ENCODE data around the gene ADGRG6.

DNA sequence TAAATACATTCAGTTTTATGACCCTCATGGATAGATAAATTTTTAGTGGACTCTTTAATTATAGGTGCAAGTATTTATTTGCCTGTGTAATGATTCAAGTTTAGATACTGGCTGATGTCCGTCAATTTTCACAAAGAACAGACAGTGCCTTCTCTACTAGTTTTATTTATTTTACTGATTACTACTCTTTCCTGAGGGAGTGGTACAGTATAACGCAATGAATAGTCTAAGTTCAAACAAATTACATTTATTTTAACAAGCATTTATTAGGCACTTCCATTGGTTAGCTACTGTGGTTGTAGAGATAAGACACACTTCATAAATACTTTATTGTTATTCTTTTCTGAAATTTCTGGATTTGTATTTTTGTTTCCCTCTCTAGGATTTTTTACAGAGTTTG is 74.3 kb downstream of the ADGRG6 start:
- TF ChIP-seq, protein P1, sequence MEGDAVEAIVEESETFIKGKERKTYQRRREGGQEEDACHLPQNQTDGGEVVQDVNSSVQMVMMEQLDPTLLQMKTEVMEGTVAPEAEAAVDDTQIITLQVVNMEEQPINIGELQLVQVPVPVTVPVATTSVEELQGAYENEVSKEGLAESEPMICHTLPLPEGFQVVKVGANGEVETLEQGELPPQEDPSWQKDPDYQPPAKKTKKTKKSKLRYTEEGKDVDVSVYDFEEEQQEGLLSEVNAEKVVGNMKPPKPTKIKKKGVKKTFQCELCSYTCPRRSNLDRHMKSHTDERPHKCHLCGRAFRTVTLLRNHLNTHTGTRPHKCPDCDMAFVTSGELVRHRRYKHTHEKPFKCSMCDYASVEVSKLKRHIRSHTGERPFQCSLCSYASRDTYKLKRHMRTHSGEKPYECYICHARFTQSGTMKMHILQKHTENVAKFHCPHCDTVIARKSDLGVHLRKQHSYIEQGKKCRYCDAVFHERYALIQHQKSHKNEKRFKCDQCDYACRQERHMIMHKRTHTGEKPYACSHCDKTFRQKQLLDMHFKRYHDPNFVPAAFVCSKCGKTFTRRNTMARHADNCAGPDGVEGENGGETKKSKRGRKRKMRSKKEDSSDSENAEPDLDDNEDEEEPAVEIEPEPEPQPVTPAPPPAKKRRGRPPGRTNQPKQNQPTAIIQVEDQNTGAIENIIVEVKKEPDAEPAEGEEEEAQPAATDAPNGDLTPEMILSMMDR (conservative IDR thresholded peaks at IDR 0.05; ENCODE audit: low read length) = no peak
- TF ChIP-seq EZH2phosphoT487 (IDR thresholded peaks at IDR 0.05; ENCODE audit: borderline replicate concordance) = no peak
